ENCODE results near the gene STH.
A peak's percentile ranks its signal among the peaks of the same experiment; 100 is the strongest.
"Not testable (repeated sequence)": the region's sequence is repeated elsewhere in the genome, so short reads cannot be mapped to it uniquely, and the experiment has no call there.

The STH gene

GRCh38 chr17:45987706-45988105 lies 11.3 kb upstream of the STH start:
- DNase-seq = no peak

- DNase-seq = no peak
These were observed 9.3 kb upstream of the STH start for GRCh38 chr17:45989759-45990158.

GRCh38 chr17:45990886-45991285 lies 8.2 kb upstream of the STH start:
- DNase-seq = no peak

- no peak for DNase-seq
These were observed 7.7 kb upstream of the STH start for GRCh38 chr17:45991341-45991740.

GRCh38 chr17:45992175-45992574 lies 6.9 kb upstream of the STH start:
- DNase-seq = no peak

GRCh38 chr17:45992904-45993303 lies 6.1 kb upstream of the STH start:
- DNase-seq = no peak

- DNase-seq = no peak
These were observed 5.0 kb upstream of the STH start for GRCh38 chr17:45993962-45994627.

GRCh38 chr17:45994987-45995386 lies 4.1 kb upstream of the STH start:
- DNase-seq = no peak

- no peak for DNase-seq
These were observed 3.3 kb upstream of the STH start for GRCh38 chr17:45995627-45996270.

- DNase-seq = no peak
These were observed 2.6 kb upstream of the STH start for GRCh38 chr17:45996282-45996937.

GRCh38 chr17:45997166-45997565 lies 1.9 kb upstream of the STH start:
- no peak for DNase-seq

- peak; percentile 37 for DNase-seq
These were observed 1.4 kb upstream of the STH start for GRCh38 chr17:45997624-45998023.

- DNase-seq = no peak
These were observed 845 bp downstream of the STH start for GRCh38 chr17:45999900-46000290.

- DNase-seq = no peak
These were observed 1.2 kb downstream of the STH start for GRCh38 chr17:46000292-46000691.

GRCh38 chr17:46000757-46001156 lies 1.7 kb downstream of the STH start:
- DNase-seq = no peak

- no peak for DNase-seq
These were observed 2.6 kb downstream of the STH start for GRCh38 chr17:46001390-46002310.

- peak; percentile 48 for DNase-seq
These were observed 3.4 kb downstream of the STH start for GRCh38 chr17:46002311-46002972.

- no peak for DNase-seq
These were observed 3.9 kb downstream of the STH start for GRCh38 chr17:46002973-46003316.

GRCh38 chr17:46003907-46004748 lies 5.1 kb downstream of the STH start:
- no peak for DNase-seq

- not testable (repeated sequence) for DNase-seq
These were observed 7.0 kb downstream of the STH start for GRCh38 chr17:46006082-46006481.

GRCh38 chr17:46007461-46007965 lies 8.5 kb downstream of the STH start:
- DNase-seq = no peak

GRCh38 chr17:46008591-46008990 lies 9.5 kb downstream of the STH start:
- no peak for DNase-seq
